Naive B cell (primary cell): ENCODE results near the gene CDH12. TPM values are rescaled to one million over a fixed set of nuclear protein-coding genes. Genes with fewer than 3 reads are reported as not detected.
"Not testable (repeated sequence)": the region's sequence is repeated elsewhere in the genome, so short reads cannot be mapped to it uniquely, and the experiment has no call there.

Source experiments
- ATAC-seq, 2 donors: fragments of 150-1000 bp; cut with Tn5 transposase; 2 replicates each; pipeline ENCODE4 v1.10.0; 2021; ENCODE audit warnings: low read depth in 2 of 2, mild to moderate bottlenecking in 2 of 2, moderate library complexity in 2 of 2
- DNase-seq: peaks from one replicate; pipeline ENCODE4 v3.0.0; 2022
- H3K27ac Mint-ChIP-seq, 6 donors: one replicate each; pipeline ENCODE4 v1.8.0; 2020 to 2022; ENCODE audit warnings: mild to moderate bottlenecking in 6 of 6, mixed read lengths in 6 of 6, moderate library complexity in 5 of 6, inconsistent platforms in 2 of 6
- H3K27me3 Mint-ChIP-seq, 3 donors: one replicate each; pipeline ENCODE4 v1.8.0; 2021 to 2022; ENCODE audit warnings: mixed read lengths in 3 of 3, mild to moderate bottlenecking in 1 of 3
- H3K36me3 Mint-ChIP-seq, 2 donors: one replicate each; pipeline ENCODE4 v1.8.0; 2020 to 2022; ENCODE audit warnings: mixed read lengths in 2 of 2, inconsistent platforms in 1 of 2, mild to moderate bottlenecking in 1 of 2
- H3K4me1 Mint-ChIP-seq, 3 donors: one replicate each; pipeline ENCODE4 v1.8.0; 2020 to 2022; ENCODE audit warnings: mixed read lengths in 3 of 3, inconsistent platforms in 1 of 3, mild to moderate bottlenecking in 1 of 3, moderate library complexity in 1 of 3
- H3K4me3 Mint-ChIP-seq, 8 donors: one replicate each; pipeline ENCODE4 v1.8.0; 2020 to 2022; ENCODE audit warnings: mild to moderate bottlenecking in 8 of 8, mixed read lengths in 8 of 8, moderate library complexity in 8 of 8, inconsistent platforms in 2 of 8
- H3K9me3 Mint-ChIP-seq, 7 donors: one replicate each; pipeline ENCODE4 v1.8.0; 2020 to 2022; ENCODE audit warnings: mixed read lengths in 7 of 7, mild to moderate bottlenecking in 5 of 7, inconsistent platforms in 2 of 7, moderate library complexity in 1 of 7
- polyA plus RNA-seq, 6 donors: library from polyadenylated mRNA; unstranded; fragments of 300-500 nt; fragmentation: Illumina TruSeq; gene quantifications; one replicate each; pipeline ENCODE4 v1.2.3, GENCODE V29; 2021; ENCODE audit warnings: low read depth in 6 of 6

CDH12 gene
- polyA plus RNA-seq, 6 donors from 2014 or later, result not detected

GRCh38 chr5:22315052-22315451 is 538.1 kb downstream of the CDH12 start:
- H3K27ac Mint-ChIP-seq, H3K4me3 Mint-ChIP-seq, H3K36me3 Mint-ChIP-seq, H3K4me1 Mint-ChIP-seq, H3K27me3 Mint-ChIP-seq, H3K9me3 Mint-ChIP-seq, DNase-seq, ATAC-seq: not testable (repeated sequence)

GRCh38 chr5:22314548-22314947 is 538.6 kb downstream of the CDH12 start:
- Mint-ChIP-seq H3K4me3 (no peak overlapping the region), H3K4me1 (no peaks in the 10 kb centered on the region), H3K9me3 (peaks cover 0 to 6% (median 3%) of the 10 kb centered on the region in 7 donors), H3K27me3 (no peaks in the 10 kb centered on the region), H3K27ac (no peak overlapping the region), H3K36me3 (no peaks in the 10 kb centered on the region)
- no peak for ATAC-seq
- DNase-seq, result no peak

- no peaks in the 10 kb centered on the region for H3K4me1 Mint-ChIP-seq
- ATAC-seq (no peak), DNase-seq (no peak)
- peaks cover 0 to 4% (median 0%) of the 10 kb centered on the region in 7 donors for H3K9me3 Mint-ChIP-seq
- no peak overlapping the region for H3K4me3 Mint-ChIP-seq
- no peaks in the 10 kb centered on the region for H3K36me3 Mint-ChIP-seq
- H3K27ac Mint-ChIP-seq, result no peak overlapping the region
- no peaks in the 10 kb centered on the region for H3K27me3 Mint-ChIP-seq
These were observed 547.1 kb downstream of the CDH12 start for GRCh38 chr5:22306011-22306410.

DNA sequence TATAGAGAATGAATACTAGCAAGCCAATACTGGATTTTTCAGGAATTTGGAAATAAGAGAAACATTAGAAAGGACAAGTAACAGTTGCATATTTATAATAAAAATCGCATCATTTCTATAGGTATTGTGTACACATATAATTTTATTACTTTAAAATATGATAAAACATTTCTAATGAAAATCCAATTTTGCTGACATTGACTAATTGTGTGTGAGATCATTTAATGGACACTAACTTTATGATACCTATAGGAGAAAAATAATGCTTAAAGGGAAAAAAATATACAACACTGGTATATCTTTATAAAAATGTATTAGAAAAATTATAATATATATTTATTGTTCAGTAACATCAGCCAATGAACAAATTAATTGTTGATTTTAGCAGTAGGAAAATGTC is 557.3 kb downstream of the CDH12 start:
- Mint-ChIP-seq H3K4me1 (no peaks in the 10 kb centered on the region), H3K27me3 (no peaks in the 10 kb centered on the region), H3K9me3 (peaks cover 9 to 33% (median 17%) of the 10 kb centered on the region in 7 donors), H3K27ac (no peak overlapping the region), H3K36me3 (no peaks in the 10 kb centered on the region), H3K4me3 (no peak overlapping the region)
- no peak for ATAC-seq
- no peak for DNase-seq

DNA sequence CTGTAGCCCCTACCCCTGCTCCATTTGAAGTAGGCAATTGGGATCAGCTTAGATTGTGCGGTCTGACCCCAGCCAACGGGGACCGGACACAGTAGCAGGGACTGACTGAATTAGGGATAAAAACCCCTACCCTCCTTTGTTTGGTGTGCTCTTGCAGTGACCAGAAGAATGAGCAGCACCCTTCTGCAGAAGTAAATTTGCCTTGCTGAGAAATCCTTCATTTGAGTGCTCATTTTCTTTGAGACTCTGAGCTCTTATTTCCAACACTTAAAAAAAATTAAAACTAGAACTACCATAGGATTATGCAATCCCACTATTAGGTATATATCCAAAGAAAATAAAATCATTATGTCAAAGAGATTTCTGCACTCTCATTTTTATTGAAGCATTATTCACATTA is 560.0 kb downstream of the CDH12 start:
- H3K36me3 Mint-ChIP-seq, result no peaks in the 10 kb centered on the region
- DNase-seq (no peak), ATAC-seq (no peak)
- H3K27ac Mint-ChIP-seq, result no peak overlapping the region
- H3K4me1 Mint-ChIP-seq, result no peaks in the 10 kb centered on the region
- H3K9me3 Mint-ChIP-seq, result peaks cover 8 to 41% (median 20%) of the 10 kb centered on the region in 7 donors
- no peaks in the 10 kb centered on the region for H3K27me3 Mint-ChIP-seq
- no peak overlapping the region for H3K4me3 Mint-ChIP-seq

DNA sequence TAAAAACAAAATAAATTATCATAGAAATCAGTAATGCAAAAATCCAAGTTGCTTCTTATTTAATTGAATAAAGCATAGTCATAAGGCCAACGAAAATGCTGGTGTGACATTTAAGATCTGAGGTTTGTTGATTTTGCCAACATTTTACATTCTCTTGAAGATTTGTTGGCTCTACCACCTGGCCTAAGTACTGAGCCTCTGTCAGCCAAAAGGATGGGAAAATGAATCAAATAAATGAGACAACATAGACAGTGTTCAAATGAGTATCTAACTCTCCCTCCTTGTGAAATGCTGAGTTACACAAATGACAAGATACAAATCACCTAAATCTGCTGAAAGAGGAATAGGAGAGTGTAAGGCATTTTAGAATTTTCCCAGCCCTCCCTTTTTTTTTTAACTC is 575.0 kb downstream of the CDH12 start:
- H3K4me1 Mint-ChIP-seq, result no peaks in the 10 kb centered on the region
- no peaks in the 10 kb centered on the region for H3K36me3 Mint-ChIP-seq
- no peak for ATAC-seq
- H3K9me3 Mint-ChIP-seq, result peaks cover 0 to 7% (median 4%) of the 10 kb centered on the region in 7 donors
- DNase-seq, result no peak
- H3K27me3 Mint-ChIP-seq, result no peaks in the 10 kb centered on the region
- H3K27ac Mint-ChIP-seq, result no peak overlapping the region
- H3K4me3 Mint-ChIP-seq, result no peak overlapping the region

DNA sequence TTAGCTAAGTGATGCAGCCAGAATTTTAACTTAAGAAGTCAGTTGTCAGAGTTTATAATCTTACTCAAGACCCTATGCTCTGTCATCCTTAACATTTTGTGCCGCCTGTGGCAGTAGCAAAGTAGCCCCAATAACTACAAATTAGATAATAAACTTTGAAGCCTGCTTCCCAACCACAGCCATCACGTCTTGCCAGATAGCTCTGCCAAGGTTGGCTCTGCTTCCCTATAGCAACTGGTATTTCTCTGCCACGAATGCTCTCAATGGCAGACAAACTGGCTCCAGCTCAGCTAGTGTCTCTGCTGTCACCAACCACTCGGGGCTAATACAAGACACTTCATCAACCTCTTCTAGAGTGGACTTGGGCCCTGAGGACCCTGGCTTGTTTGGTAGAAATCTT is 576.1 kb downstream of the CDH12 start:
- ATAC-seq (no peak), DNase-seq (no peak)
- H3K27me3 Mint-ChIP-seq, result no peaks in the 10 kb centered on the region
- H3K36me3 Mint-ChIP-seq, result no peaks in the 10 kb centered on the region
- H3K27ac Mint-ChIP-seq, result no peak overlapping the region
- H3K4me1 Mint-ChIP-seq, result no peaks in the 10 kb centered on the region
- H3K4me3 Mint-ChIP-seq, result no peak overlapping the region
- H3K9me3 Mint-ChIP-seq, result peaks cover 0 to 7% (median 4%) of the 10 kb centered on the region in 7 donors

- DNase-seq, H3K36me3 Mint-ChIP-seq, H3K9me3 Mint-ChIP-seq, H3K27me3 Mint-ChIP-seq, ATAC-seq, H3K27ac Mint-ChIP-seq, H3K4me1 Mint-ChIP-seq, H3K4me3 Mint-ChIP-seq: not testable (repeated sequence)
These were observed 587.3 kb downstream of the CDH12 start for GRCh38 chr5:22265855-22266254.

GRCh38 chr5:22258139-22258538 is 595.0 kb downstream of the CDH12 start:
- no peaks in the 10 kb centered on the region for H3K36me3 Mint-ChIP-seq

GRCh38 chr5:22250528-22250927 is 602.6 kb downstream of the CDH12 start:
- Mint-ChIP-seq H3K4me3 (no peak overlapping the region), H3K36me3 (no peaks in the 10 kb centered on the region), H3K4me1 (no peaks in the 10 kb centered on the region), H3K27ac (no peak overlapping the region), H3K27me3 (no peaks in the 10 kb centered on the region), H3K9me3 (peaks cover 0 to 8% (median 0%) of the 10 kb centered on the region in 7 donors)
- ATAC-seq, result no peak
- DNase-seq, result no peak

More at GRCh38 chr5:22258139-22258538, 595.0 kb downstream of the CDH12 start:
- no peak for ATAC-seq
- H3K9me3 Mint-ChIP-seq, result peaks cover 0 to 3% (median 0%) of the 10 kb centered on the region in 7 donors
- H3K4me3 Mint-ChIP-seq, result no peak overlapping the region
- no peaks in the 10 kb centered on the region for H3K4me1 Mint-ChIP-seq
- no peak overlapping the region for H3K27ac Mint-ChIP-seq
- no peak for DNase-seq
- H3K27me3 Mint-ChIP-seq, result no peaks in the 10 kb centered on the region

GRCh38 chr5:22249209-22249729 is 603.9 kb downstream of the CDH12 start:
- Mint-ChIP-seq H3K27ac (no peak overlapping the region), H3K36me3 (no peaks in the 10 kb centered on the region), H3K4me1 (no peaks in the 10 kb centered on the region), H3K27me3 (no peaks in the 10 kb centered on the region), H3K9me3 (peaks cover 0 to 8% (median 0%) of the 10 kb centered on the region in 7 donors), H3K4me3 (no peak overlapping the region)
- ATAC-seq, result no peak
- no peak for DNase-seq

DNA sequence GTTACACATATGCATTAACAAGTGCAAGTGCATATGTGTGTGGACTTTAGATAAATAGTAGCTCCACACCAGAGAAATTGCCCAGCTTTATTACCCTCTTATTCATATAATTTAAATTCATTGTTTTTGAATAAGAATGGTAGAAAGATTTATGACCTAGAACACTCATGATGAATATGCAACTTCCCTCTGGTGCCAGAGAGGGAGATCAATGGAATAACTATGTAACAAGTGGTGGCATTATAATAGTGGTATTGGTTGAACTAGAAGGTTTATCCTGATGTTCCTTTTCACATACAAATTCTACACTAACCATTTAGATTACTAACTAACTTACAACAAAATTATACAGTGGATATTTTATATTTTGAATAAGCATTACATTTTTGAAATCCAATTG is 607.4 kb downstream of the CDH12 start:
- ATAC-seq (no peak), DNase-seq (no peak)
- no peaks in the 10 kb centered on the region for H3K27me3 Mint-ChIP-seq
- H3K27ac Mint-ChIP-seq, result no peak overlapping the region
- no peak overlapping the region for H3K4me3 Mint-ChIP-seq
- no peaks in the 10 kb centered on the region for H3K4me1 Mint-ChIP-seq
- no peaks in the 10 kb centered on the region for H3K36me3 Mint-ChIP-seq
- peaks cover 0 to 2% (median 0%) of the 10 kb centered on the region in 7 donors for H3K9me3 Mint-ChIP-seq

- no peak for DNase-seq
- no peak for ATAC-seq
- H3K4me1 Mint-ChIP-seq, result no peaks in the 10 kb centered on the region
- H3K9me3 Mint-ChIP-seq, result peaks cover 0 to 3% (median 0%) of the 10 kb centered on the region in 7 donors
- H3K27ac Mint-ChIP-seq, result no peak overlapping the region
- no peaks in the 10 kb centered on the region for H3K36me3 Mint-ChIP-seq
- no peaks in the 10 kb centered on the region for H3K27me3 Mint-ChIP-seq
- no peak overlapping the region for H3K4me3 Mint-ChIP-seq
These were observed 610.6 kb downstream of the CDH12 start for GRCh38 chr5:22242532-22242931.

- Mint-ChIP-seq H3K9me3 (peaks cover 0 to 2% (median 0%) of the 10 kb centered on the region in 7 donors), H3K27me3 (no peaks in the 10 kb centered on the region), H3K36me3 (no peaks in the 10 kb centered on the region), H3K4me3 (no peak overlapping the region), H3K27ac (no peak overlapping the region), H3K4me1 (no peaks in the 10 kb centered on the region)
- ATAC-seq (no peak), DNase-seq (no peak)
These were observed 615.1 kb downstream of the CDH12 start for GRCh38 chr5:22238047-22238446.

DNA sequence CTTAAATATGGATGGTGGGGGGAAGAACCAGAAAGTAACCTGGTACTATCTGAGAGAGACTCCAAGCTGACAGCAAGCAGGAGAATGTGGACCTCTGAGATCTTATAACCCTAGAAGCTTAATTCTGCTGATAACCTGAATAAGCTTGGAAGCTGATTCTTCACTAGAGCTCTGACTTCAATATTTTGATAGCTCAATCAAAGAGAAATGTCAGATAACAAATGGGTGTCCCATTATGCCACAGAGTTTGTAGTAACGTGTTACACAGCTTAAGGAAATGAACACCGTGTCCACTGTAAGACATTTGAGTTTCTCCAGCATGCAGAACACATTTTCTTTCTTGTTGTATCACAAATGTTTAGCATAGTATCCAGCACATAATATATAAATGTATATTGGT is 626.7 kb downstream of the CDH12 start:
- Mint-ChIP-seq H3K27me3 (no peaks in the 10 kb centered on the region), H3K36me3 (no peaks in the 10 kb centered on the region), H3K4me1 (no peaks in the 10 kb centered on the region), H3K27ac (no peak overlapping the region), H3K9me3 (no peaks in the 10 kb centered on the region), H3K4me3 (no peak overlapping the region)
- ATAC-seq (no peak), DNase-seq (no peak)
